Activated naive CD8-positive, alpha-beta T cell treated with anti-CD3 and anti-CD28 coated beads, Interleukin-2, amount 10 ng/mL, durations not matched to agents 7 days and 5 days (primary cell): ENCODE measurements around the gene SLC5A4. TPM values are rescaled to one million over a fixed set of nuclear protein-coding genes. Genes with fewer than 3 reads are reported as not detected.

ENCODE experiments used
- ATAC-seq: fragments of 150-1000 bp; cut with Tn5 transposase; one replicate; pipeline ENCODE4 v1.10.0; 2021; ENCODE audit warnings: low read depth, moderate library complexity
- POLR2A ChIA-PET: fragments of 350-600 bp; sonication (Branson Sonifier 250); formaldehyde crosslinking; loops from one replicate; lab custom pipeline; 2021; ENCODE audit warnings: antibody characterized with exemption; lab: Charles Lee
- DNase-seq: peaks from one replicate; pipeline ENCODE4 v3.0.0; 2021
- H3K27ac Mint-ChIP-seq: one replicate; pipeline ENCODE4 v1.8.0; 2022; ENCODE audit warnings: mild to moderate bottlenecking, mixed read lengths
- H3K27me3 Mint-ChIP-seq: one replicate; pipeline ENCODE4 v1.8.0; 2022; ENCODE audit warnings: mild to moderate bottlenecking, moderate library complexity, mixed read lengths
- H3K36me3 Mint-ChIP-seq: one replicate; pipeline ENCODE4 v1.8.0; 2021; ENCODE audit warnings: mild to moderate bottlenecking, mixed read lengths
- H3K4me1 Mint-ChIP-seq: one replicate; pipeline ENCODE4 v1.8.0; 2021; ENCODE audit warnings: mixed read lengths
- H3K4me3 Mint-ChIP-seq: one replicate; pipeline ENCODE4 v1.8.0; 2022; ENCODE audit warnings: mild to moderate bottlenecking, moderate library complexity, mixed read lengths
- H3K9me3 Mint-ChIP-seq: one replicate; pipeline ENCODE4 v1.8.0; 2021; ENCODE audit warnings: mixed read lengths
- total RNA-seq, 2 experiments: library from RNA; stranded (reverse); gene quantifications; one replicate each; pipeline ENCODE4 v1.2.3, GENCODE V29; 2021

SLC5A4 gene
- total RNA-seq, 2 experiments from 2014 or later: not detected

DNA sequence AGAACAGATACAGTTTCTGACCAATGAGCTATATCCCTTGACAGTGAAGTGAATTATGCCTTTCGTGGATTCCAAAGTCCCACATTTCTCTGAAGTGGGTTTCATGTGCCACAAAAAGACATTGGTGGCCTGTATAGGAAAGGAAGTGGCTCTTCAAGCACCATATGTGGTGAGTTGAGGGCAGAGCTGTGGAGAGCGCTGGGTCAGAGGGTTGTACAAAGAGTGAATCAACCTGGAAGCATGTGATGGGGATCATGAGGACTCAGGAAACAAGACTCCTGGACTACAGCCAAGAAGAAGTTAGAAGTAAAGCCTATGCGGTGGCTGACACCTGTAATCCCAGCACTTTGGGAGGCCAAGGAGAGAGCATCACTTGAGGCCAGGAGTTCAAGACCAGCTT is 579 bp upstream of the SLC5A4 start:
- DNase-seq (no peak), ATAC-seq (no peak)

DNA sequence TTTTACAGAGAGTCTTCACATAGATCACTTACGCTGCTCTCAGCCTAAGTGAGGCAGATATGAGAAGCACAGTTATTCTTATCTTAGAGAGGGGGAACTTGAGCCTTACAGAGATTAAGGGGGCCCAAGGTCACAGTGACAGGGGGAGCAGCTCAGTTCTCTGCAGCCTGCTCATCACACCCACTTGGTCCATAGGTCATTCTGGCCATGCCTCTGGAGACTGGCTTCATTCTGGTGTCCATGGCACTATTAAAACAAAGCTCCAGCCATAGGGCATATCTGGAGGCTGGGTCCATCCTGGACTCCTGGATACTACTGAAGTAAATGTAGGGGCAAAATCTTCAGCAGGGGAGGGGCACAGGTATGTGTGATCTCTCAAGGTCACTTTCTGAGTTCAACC is 5.9 kb downstream of the SLC5A4 start:
- H3K4me1 Mint-ChIP-seq: no peaks in the 10 kb centered on the region
- H3K27me3 Mint-ChIP-seq: peaks cover 64% of the 10 kb centered on the region
- no peak overlapping the region for H3K27ac Mint-ChIP-seq
- no peaks in the 10 kb centered on the region for H3K36me3 Mint-ChIP-seq
- DNase-seq (no peak), ATAC-seq (no peak)
- no peaks in the 10 kb centered on the region for H3K9me3 Mint-ChIP-seq
- H3K4me3 Mint-ChIP-seq: no peak overlapping the region
- POLR2A ChIA-PET: no interaction called here

More for the DNA sequence above, 579 bp upstream of the SLC5A4 start:
- Mint-ChIP-seq H3K36me3 (no peaks in the 10 kb centered on the region), H3K27ac (no peak overlapping the region), H3K9me3 (no peaks in the 10 kb centered on the region), H3K27me3 (peaks cover 79% of the 10 kb centered on the region), H3K4me3 (no peak overlapping the region), H3K4me1 (peaks cover 6% of the 10 kb centered on the region)
- POLR2A ChIA-PET: no interaction called here

DNA sequence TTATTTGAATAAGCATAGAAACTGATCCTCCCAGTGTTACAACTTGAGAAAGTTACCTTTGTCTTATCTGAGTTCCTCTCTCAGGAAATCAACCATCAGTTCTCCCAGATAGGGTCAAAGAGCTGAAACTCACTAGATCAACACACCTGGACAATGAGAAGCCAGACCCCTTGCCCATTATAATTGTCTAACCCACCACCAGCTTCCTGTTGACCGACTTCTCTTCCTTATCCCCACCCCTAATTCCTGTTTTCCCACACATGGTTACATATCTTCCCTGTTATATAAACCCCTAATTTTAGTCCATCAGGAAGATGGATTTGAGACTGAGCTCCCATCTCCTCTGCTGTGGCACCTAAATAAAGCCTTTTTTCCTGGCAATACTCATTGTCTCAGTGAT is 6.9 kb downstream of the SLC5A4 start:
- ATAC-seq (no peak), DNase-seq (no peak)
- Mint-ChIP-seq H3K4me3 (no peak overlapping the region), H3K27me3 (peaks cover 63% of the 10 kb centered on the region), H3K9me3 (no peaks in the 10 kb centered on the region), H3K4me1 (no peaks in the 10 kb centered on the region), H3K36me3 (no peaks in the 10 kb centered on the region), H3K27ac (no peak overlapping the region)
- POLR2A ChIA-PET: interaction anchor here (0.5 kb wide), 1 partner anchor 608 kb away, joined by 3 read pairs; no protein-coding TSS in a partner anchor

- Mint-ChIP-seq H3K4me1 (no peaks in the 10 kb centered on the region), H3K27ac (no peak overlapping the region), H3K4me3 (no peak overlapping the region), H3K36me3 (no peaks in the 10 kb centered on the region), H3K27me3 (peaks cover 51% of the 10 kb centered on the region), H3K9me3 (no peaks in the 10 kb centered on the region)
- no peak for ATAC-seq
- POLR2A ChIA-PET: no interaction called here
- no peak for DNase-seq
Observed at GRCh38 chr22:32246166-32246565, 9.0 kb downstream of the SLC5A4 start.

DNA sequence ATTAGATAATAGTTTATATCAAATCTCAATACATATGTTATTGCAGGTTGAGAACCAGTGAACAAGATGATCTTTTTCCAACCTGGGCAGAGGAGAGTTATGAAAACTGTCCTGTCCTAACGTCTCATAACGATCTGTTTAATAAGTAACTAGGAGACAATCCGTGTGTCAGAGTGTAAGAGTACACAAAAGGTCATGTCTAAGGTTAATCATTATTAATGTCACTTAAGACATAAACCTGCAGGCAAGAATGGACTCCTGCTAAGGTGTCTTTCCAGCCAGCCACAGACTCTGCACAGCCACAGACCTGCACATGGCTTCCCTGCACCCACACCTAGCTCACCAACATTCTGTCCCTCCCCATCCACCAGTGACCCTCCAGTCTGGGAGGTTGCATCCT is 10.1 kb downstream of the SLC5A4 start:
- Mint-ChIP-seq H3K27ac (no peak overlapping the region), H3K9me3 (no peaks in the 10 kb centered on the region), H3K36me3 (no peaks in the 10 kb centered on the region), H3K4me1 (no peaks in the 10 kb centered on the region), H3K4me3 (no peak overlapping the region), H3K27me3 (peaks cover 49% of the 10 kb centered on the region)
- DNase-seq (no peak), ATAC-seq (no peak)
- POLR2A ChIA-PET: no interaction called here

- POLR2A ChIA-PET: no interaction called here
- H3K27ac Mint-ChIP-seq: no peak overlapping the region
Observed at GRCh38 chr22:32244547-32244946, 10.6 kb downstream of the SLC5A4 start.

GRCh38 chr22:32240461-32240860 is 14.7 kb downstream of the SLC5A4 start:
- ATAC-seq (no peak), DNase-seq (no peak)
- POLR2A ChIA-PET: no interaction called here
- H3K9me3 Mint-ChIP-seq: no peaks in the 10 kb centered on the region
- no peaks in the 10 kb centered on the region for H3K36me3 Mint-ChIP-seq
- H3K4me1 Mint-ChIP-seq: no peaks in the 10 kb centered on the region
- peaks cover 42% of the 10 kb centered on the region for H3K27me3 Mint-ChIP-seq
- no peak overlapping the region for H3K4me3 Mint-ChIP-seq
- H3K27ac Mint-ChIP-seq: no peak overlapping the region

More at GRCh38 chr22:32244547-32244946, 10.6 kb downstream of the SLC5A4 start:
- DNase-seq (no peak), ATAC-seq (no peak)
- Mint-ChIP-seq H3K9me3 (no peaks in the 10 kb centered on the region), H3K36me3 (no peaks in the 10 kb centered on the region), H3K4me3 (no peak overlapping the region), H3K4me1 (no peaks in the 10 kb centered on the region), H3K27me3 (peaks cover 45% of the 10 kb centered on the region)

GRCh38 chr22:32237906-32238305 is 17.2 kb downstream of the SLC5A4 start:
- H3K36me3 Mint-ChIP-seq: no peaks in the 10 kb centered on the region
- no peak overlapping the region for H3K4me3 Mint-ChIP-seq
- H3K9me3 Mint-ChIP-seq: no peaks in the 10 kb centered on the region
- ATAC-seq: no peak
- H3K27me3 Mint-ChIP-seq: peaks cover 49% of the 10 kb centered on the region
- DNase-seq: no peak
- no peaks in the 10 kb centered on the region for H3K4me1 Mint-ChIP-seq
- no peak overlapping the region for H3K27ac Mint-ChIP-seq
- POLR2A ChIA-PET: no interaction called here

- peaks cover 54% of the 10 kb centered on the region for H3K27me3 Mint-ChIP-seq
- H3K36me3 Mint-ChIP-seq: no peaks in the 10 kb centered on the region
- no peak overlapping the region for H3K4me3 Mint-ChIP-seq
- DNase-seq: no peak
- H3K4me1 Mint-ChIP-seq: no peaks in the 10 kb centered on the region
- POLR2A ChIA-PET: no interaction called here
- H3K27ac Mint-ChIP-seq: no peak overlapping the region
- H3K9me3 Mint-ChIP-seq: no peaks in the 10 kb centered on the region
- ATAC-seq: no peak
Observed at GRCh38 chr22:32236970-32237369, 18.2 kb downstream of the SLC5A4 start.

DNA sequence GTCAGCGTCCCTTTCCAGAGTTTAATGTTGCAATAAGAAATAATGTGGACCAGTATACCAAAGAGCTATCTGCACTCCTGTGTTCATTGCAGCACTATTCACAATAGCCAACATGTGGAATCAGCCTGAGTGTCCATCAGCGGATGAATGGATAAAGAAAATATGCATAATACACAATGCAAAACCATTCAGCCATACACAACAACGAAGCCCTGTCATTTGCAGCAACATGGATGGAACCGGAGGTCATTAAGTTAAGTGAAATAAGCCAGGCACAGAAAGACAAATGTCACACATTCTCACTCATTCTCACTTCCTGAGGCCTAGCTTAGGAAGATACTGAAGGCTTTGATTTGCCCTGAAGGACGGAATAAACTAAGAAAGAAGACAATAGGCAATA is 22.1 kb downstream of the SLC5A4 start:
- ATAC-seq (no peak), DNase-seq (no peak)
- Mint-ChIP-seq H3K4me1 (no peaks in the 10 kb centered on the region), H3K4me3 (no peak overlapping the region), H3K9me3 (no peaks in the 10 kb centered on the region), H3K27ac (no peak overlapping the region), H3K36me3 (no peaks in the 10 kb centered on the region), H3K27me3 (peaks cover 62% of the 10 kb centered on the region)
- POLR2A ChIA-PET: no interaction called here

DNA sequence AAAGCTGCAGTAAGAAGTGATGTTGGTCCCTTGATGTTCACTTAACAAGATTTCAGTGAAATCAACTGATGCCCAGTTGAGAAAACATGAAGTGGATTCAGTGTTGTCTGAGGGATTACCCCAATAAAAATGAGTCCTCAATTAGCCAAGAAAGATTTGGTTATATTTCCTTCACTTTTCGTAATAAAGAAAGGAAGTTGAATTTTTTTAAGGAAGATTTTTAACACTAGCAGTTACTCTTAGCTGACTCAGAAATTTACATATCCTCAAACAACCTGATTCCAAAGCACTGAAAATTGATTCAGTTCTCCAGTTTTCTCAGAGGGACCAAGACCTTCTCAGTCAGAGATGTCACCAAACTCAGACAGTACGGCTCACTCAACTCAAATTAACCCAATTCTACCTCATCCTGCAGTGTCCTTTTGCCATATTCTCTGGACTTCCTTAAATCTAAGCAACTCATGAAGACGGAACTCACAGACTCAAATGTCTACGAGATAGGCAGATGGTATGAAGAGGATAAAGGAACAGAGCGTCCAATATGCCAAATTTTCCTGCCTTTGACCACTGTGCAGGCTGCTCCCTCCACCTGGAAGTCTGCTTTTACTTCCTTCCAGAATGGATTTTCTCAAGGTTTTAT is 22.8 kb downstream of the SLC5A4 start:
- POLR2A ChIA-PET: no interaction called here
- Mint-ChIP-seq H3K4me1 (no peaks in the 10 kb centered on the region), H3K9me3 (no peaks in the 10 kb centered on the region), H3K27me3 (peaks cover 57% of the 10 kb centered on the region), H3K36me3 (no peaks in the 10 kb centered on the region), H3K27ac (no peak overlapping the region), H3K4me3 (no peak overlapping the region)
- ATAC-seq (no peak), DNase-seq (no peak)

DNA sequence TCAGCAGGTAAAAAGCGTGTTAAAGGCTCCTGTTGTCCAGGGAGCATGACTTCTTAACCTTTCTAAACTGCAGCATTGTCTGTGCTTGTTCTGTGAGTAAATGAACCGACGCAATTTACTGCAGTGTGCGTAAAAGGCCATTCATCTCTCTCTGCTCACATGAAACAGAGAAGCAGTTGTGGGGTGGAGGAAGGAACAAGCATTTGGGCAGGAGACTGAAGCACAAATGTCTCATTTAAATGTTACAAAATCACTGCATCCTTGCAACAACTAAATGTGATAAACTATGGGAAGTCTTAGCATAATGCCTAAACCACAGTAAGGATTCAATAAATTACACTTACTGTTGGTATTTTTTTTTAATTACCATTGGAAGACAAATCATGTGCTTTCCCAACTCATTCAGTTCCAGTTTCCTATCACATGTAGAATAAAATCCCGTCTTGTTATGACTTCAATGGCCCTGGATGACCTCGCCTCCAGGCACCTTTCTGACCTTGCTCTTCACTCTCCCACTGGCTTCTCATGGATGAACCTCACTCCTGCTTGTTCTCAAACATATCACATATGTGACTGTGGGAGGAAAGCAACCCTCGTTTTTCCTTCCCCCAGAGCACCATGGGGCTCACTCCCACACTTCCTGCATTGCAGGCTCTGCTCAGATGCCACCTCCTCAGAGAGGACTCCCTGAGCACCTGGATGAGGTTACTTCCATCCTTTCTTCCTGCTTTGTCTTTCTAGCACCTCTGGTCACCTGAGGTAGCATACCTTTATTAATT is 28.6 kb downstream of the SLC5A4 start:
- ATAC-seq (no peak), DNase-seq (no peak)
- POLR2A ChIA-PET: no interaction called here
- H3K27me3 Mint-ChIP-seq: peaks cover 49% of the 10 kb centered on the region
- no peak overlapping the region for H3K4me3 Mint-ChIP-seq
- no peaks in the 10 kb centered on the region for H3K4me1 Mint-ChIP-seq
- no peaks in the 10 kb centered on the region for H3K36me3 Mint-ChIP-seq
- H3K9me3 Mint-ChIP-seq: no peaks in the 10 kb centered on the region
- H3K27ac Mint-ChIP-seq: no peak overlapping the region

- Mint-ChIP-seq H3K4me3 (no peak overlapping the region), H3K9me3 (no peaks in the 10 kb centered on the region), H3K27me3 (peaks cover 36% of the 10 kb centered on the region), H3K27ac (no peak overlapping the region), H3K36me3 (no peaks in the 10 kb centered on the region), H3K4me1 (no peaks in the 10 kb centered on the region)
- DNase-seq (no peak), ATAC-seq (no peak)
- POLR2A ChIA-PET: interaction anchor here (0.6 kb wide), 1 partner anchor 251 kb away, joined by 3 read pairs; no protein-coding TSS in a partner anchor
Observed at GRCh38 chr22:32222991-32223390, 32.2 kb downstream of the SLC5A4 start.

- H3K4me3 Mint-ChIP-seq: no peak overlapping the region
- no peaks in the 10 kb centered on the region for H3K36me3 Mint-ChIP-seq
- ATAC-seq (no peak), DNase-seq (no peak)
- no peaks in the 10 kb centered on the region for H3K9me3 Mint-ChIP-seq
- H3K27me3 Mint-ChIP-seq: peaks cover 40% of the 10 kb centered on the region
- H3K4me1 Mint-ChIP-seq: no peaks in the 10 kb centered on the region
- POLR2A ChIA-PET: no interaction called here
- no peak overlapping the region for H3K27ac Mint-ChIP-seq
Observed at GRCh38 chr22:32219026-32219425, 36.1 kb downstream of the SLC5A4 start.
